Activated CD4-positive, alpha-beta T cell treated with anti-CD3 and anti-CD28 coated beads, Interleukin-2, amount 50 U/mL, for 1 hour (primary cell): ENCODE data around the gene KLHL14.
"Not testable (repeated sequence)": the region's sequence is repeated elsewhere in the genome, so short reads cannot be mapped to it uniquely, and the experiment has no call there.

Source experiments
- DNase-seq: peaks from one replicate; pipeline ENCODE4 v3.0.0-alpha.2; 2020

Gene KLHL14

DNA sequence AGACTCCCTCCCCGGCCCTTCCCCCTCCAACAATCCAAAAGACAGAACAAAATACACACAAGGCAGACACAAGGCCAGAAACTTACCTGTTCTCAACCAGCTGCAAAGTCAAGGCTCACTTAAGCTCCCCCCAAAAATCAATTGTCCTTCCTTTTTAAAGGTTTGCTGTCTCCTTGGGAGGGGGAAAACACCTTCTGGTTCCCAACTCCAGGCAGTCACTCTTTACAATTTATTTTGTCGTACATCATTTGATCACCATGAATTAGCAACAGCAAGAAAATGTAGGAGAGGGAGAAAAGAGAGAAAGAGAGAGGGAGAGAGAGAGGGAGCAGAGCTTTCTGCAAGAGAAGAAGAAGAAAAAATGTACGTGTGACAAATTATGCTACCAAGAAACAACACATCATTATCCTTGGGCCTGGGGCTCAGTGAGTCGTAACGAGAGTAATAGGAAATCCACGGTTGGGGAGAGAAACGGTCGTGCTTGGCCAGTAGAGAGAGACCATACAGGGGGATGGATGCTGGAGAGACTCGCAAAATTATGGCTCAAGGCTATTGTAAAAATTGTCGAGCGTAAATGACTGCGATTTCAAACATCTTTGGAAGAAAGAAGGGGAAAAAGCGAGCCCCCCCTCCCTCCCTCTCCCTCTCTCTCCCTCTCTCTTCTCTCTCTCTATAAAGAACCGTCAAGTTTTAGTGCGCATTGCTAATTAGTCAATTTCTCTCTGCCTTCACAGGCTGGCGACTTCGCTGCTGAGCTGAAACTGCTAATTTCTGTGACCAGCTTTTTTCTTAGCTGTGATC, at the start of gene KLHL14:
KLHL14 (minus strand) TSS at position 443 of the 801 bp plus-strand sequence. CDS start 2,432 bp downstream, outside the sequence.
- DNase-seq = no peak

GRCh38 chr18:32822197-32822596, 49.4 kb upstream of the KLHL14 start:
- no peak for DNase-seq

- DNase-seq = no peak
Observed at GRCh38 chr18:32815881-32816280, 43.1 kb upstream of the KLHL14 start.

DNA sequence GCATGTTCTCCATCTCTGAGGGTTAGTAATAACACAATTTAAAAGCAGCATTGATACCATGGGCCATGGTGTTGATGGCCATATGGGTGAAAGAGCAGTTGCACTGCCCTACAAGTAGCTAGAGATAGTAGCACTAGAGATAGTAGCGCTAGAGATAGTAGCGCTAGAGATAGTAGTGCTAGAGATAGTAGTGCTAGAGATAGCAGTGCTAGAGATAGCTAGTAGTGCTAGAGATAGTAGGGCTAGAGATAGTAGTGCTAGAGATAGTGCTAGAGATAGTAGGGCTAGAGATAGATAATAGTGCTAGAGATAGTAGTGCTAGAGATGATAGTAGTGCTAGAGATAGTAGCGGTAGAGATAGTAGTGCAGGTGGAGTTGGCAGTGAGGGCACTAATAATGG, 39.5 kb upstream of the KLHL14 start:
- no peak for DNase-seq

DNA sequence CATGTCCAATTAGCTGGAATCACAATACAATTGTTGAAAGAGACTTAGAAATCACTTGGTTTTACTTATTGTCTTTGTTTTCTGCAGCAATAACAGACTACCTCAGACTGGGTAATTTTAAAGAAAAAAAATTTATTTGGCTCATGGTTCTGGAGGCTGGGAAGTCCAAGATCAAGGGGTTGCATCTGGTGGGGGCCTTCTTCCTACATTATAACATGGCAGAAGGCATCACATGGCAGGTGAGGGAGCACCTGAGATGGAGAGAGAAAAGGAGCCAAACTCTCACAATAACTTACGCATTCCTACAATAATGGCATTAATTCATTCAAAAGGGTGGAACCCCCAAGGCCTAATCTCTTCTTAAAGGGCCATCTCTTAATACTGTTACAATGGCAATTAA, 37.5 kb upstream of the KLHL14 start:
- no peak for DNase-seq

DNA sequence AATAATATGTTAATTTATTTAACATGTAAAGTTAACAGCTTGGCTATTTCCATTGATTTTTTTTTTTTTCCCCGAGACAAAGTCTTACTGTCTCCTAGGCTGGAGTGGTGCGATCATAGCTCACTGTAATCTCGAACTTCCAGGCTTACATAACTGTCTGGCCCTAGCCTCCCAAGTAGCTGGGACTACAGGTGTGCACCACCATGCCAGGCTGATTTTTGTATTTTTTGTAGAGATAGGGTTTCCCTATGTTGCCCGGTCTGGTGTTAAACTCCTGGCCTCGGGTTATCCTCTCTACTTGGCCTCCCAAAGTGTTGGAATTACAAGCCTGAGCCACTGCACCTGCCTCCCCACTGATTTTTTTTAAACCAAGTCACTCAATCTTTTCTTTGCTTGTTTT, 32.5 kb upstream of the KLHL14 start:
- no peak for DNase-seq

DNA sequence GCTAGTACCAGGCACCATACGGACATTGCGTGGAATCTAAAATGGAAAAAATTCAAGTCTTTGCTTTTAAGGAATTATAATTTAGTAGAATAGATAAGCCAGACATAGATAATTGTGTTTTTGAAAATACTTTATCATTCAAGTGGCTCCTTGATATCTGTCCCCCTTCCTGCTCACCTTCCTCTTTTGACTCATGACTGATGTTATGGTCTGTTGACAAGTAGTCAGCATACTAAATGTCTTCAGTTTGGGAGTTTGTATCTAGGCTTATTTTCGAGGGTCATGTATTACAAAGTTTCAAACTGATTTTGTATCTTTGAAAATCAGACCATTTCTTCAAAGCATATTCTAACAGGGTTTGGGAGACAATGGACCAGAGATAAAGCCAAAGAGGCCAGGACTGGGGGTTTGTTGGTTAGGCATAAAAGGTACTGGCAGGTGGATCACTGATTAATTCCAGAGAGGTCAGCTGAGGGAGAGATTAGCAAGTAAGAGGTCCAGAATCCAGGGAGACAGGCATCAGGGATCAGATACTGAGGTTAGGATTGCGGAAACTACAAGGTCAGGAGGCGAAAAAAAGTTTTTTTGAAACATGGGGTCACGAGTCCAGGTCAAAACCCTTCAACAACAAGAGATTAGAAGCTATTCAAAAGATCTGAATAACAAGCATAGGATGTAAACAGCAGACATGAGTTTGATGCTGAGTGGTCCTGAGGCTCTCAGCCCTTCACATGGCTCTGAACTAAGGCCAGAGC, 31.5 kb upstream of the KLHL14 start:
- no peak for DNase-seq

GRCh38 chr18:32803568-32803967, 30.7 kb upstream of the KLHL14 start:
- no peak for DNase-seq

GRCh38 chr18:32802591-32803451, 30.0 kb upstream of the KLHL14 start:
- DNase-seq = no peak

DNA sequence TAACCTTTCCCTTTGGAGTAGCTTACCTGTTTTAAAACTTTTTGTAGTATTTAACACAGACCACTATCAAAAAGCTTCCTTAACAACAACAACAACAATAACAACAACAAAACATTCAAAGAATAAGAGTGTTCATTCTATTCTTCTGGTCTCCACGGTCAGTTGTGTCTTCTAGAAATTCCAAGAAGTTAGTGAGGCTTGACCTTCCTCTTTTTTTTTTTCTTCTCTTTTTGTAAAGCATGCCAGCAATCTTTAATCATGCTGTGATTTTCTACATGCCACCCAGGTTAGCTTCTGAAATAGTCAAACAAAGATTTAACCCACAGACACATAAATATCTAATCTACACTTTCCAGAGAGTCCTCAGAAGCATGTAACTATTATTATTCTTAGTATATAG, 28.4 kb upstream of the KLHL14 start:
- DNase-seq = no peak

GRCh38 chr18:32798209-32798960, 25.6 kb upstream of the KLHL14 start:
- DNase-seq = no peak

DNA sequence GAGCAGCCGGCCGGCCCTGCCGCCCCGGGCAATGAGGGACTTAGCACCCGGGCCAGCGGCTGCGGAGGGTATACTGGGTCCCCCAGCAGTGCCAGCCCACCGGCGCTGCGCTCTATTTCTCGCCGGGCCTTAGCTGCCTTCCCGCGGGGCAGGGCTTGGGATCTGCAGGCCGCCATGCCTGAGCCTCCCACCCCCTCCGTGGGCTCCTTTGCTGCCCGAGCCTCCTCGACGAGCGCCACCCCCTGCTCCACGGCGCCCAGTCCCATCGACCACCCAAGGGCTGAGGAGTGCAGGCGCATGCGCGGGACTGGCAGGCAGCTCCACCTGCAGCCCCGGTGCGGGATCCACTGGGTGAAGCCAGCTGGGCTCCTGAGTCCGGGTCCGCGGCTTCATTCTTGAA, 21.8 kb upstream of the KLHL14 start:
- DNase-seq = not testable (repeated sequence)

DNA sequence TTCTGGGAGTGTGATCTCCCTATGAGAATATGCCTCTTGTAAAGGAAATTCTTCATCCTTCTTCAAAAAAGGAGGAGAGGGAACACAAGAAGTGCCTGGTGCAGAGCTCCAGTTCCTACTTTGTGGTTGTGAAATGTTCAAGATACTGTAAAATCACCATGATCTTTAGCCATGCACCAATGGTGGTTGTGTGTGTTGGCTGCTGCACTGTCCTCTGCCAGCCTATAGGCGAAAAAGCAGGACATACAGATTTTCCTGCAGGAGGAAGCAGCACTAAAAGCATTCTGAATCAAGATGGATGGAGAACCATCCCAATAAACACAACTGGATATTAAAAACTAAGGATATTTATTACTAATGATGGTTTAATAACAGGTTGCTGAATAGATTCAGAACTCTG, 6.2 kb upstream of the KLHL14 start:
- no peak for DNase-seq

DNA sequence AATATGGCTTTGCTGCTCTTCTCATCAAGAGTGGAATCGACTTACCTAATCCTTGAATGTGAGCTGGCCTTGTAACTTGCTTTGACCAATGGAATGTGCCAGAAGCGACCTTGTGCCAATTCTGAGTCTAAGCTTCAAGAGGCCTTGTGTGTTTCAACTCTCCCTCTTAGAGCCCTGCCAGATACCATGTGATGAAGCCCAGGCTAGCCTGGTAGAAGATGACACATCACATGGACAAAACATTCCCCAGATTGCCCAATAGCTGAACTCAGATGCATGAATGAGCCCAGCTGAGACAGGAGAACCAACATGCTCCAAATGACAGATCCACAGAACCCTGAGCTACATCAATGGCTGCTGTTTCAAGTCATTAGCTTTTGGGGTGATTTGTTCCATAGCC, 4.2 kb upstream of the KLHL14 start:
- no peak for DNase-seq

- DNase-seq = no peak
Observed at GRCh38 chr18:32776561-32776960, 3.7 kb upstream of the KLHL14 start.

GRCh38 chr18:32775628-32776027, 2.8 kb upstream of the KLHL14 start:
- no peak for DNase-seq

- DNase-seq = no peak
Observed at GRCh38 chr18:32773382-32773712, 524 bp upstream of the KLHL14 start.

DNA sequence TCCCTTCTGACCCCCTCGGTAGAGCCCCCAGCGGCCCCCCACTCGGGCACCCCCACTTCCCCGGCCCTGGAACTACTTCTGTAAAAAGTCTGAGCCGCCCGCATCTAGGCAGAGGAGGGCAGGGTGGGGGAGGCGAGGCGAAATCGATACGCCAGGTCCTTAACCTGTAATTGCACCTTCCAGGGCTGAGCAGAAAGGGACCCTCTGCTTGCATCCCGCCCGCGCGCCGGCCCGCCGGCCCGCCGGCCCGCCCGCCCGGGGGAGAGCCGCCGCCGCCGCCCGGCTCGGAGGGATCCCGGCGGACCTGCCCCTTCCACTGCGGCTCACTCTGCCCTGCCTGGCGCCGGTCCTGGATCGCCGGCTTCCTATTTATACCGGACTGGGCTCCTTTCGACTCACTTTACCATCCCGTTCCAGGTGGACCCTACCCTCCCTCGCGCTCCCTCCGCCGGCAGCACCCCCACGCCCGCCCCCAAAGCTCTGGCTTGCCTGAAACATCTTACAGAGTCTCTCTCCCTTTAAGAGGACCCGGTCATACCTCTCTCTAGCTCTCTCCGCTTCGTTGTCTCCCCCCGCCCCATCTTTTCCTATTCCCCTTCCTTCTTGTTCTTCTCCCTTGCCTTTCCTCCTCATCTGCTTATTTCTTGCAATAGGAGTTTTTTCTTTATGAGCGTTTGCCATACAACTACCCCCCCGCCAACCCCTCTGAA, 797 bp downstream of the KLHL14 start:
- no peak for DNase-seq

DNA sequence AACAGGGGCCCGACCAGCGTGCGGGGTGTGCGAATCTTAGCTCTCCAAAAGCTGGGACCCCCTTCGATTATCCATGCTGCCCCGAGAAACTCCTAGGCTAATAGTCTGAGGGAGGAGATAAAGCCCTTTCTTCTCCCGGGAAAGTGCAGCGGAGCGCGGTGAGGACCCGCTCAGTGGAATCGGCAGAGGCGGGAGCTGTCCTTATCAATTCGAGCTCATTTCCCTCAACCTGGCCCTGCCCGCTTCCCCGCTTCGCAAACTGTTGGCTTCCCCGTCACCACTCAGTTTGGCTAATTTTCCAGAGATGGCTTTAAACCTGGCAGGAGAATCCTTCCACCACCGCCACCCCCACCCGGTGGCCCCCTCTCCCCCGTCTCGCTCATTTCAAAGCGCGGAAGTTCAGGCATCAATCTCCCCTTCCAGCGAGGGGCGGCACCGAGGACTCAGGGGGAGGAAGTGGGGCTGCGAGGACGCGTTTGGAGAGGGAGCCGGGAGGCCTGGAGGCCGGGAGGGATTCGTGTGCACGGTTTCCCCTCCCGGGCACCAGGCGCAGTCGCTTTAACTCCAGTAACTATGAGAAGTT, 1.6 kb downstream of the KLHL14 start:
- DNase-seq = no peak

DNA sequence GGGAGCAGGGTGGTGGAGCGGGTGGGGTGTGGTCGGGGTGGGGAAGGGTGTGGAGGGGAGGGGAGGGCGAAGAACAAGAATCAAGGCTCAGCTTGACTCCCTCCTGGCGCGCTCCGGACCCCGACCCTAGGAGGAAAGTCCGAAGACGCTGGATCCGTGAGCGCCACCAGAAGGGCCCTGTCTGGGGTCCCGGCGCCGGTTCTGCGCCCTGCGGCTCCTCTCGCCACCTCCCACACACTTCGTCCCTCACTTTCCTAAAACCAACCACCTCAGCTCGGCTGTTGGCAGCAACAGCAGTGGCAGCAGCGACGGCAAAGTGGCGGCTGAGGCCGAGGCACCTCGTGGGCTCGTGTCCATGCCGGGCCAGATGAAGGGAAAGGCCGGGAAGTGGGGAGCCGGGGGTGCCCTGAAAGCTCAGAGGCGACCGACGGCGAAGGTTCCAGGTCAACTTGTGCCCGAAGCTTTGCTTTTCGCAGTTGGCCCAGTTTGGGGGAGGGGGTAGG, 2.1 kb downstream of the KLHL14 start:
- DNase-seq = no peak

GRCh38 chr18:32770054-32770665, 2.7 kb downstream of the KLHL14 start:
- no peak for DNase-seq
